K562 treated with DMSO at 1 percent for 4 hours (cell line): ENCODE results near the gene EHD3. TPM values are rescaled to one million over a fixed set of nuclear protein-coding genes. Genes with fewer than 3 reads are reported as not detected.

Experiments used
- total RNA-seq: library from RNA; unstranded; fragments of 300-600 nt; gene quantifications from 2 replicates; pipeline ENCODE4 v1.2.3, GENCODE V29; 2022; ENCODE audit not compliant: insufficient read depth

EHD3 gene
- 0.33 TPM in 1 of 2 replicates, not detected in the other for total RNA-seq

GRCh38 chr2:31233741-31234682, at the start of gene EHD3:
TSS of gene EHD3 (plus strand) at chr2:31234152. CDS start at chr2:31234622, 470 bp downstream.

GRCh38 chr2:31217465-31218200, 16.3 kb upstream of the EHD3 start, which contains the start of gene CAPN14:
TSS of gene CAPN14 (minus strand) at chr2:31217515. CDS start at chr2:31205447, 12,068 bp downstream.

Other genes with a start within 250 kb of the EHD3 start
- gene GALNT14, start 95.7 kb upstream of the EHD3 start, total RNA-seq, result not detected in 2 replicates
- not detected in 2 replicates for gene CAPN14, start 16.6 kb upstream of the EHD3 start, total RNA-seq
- not detected in 2 replicates for gene XDH, start 180.6 kb downstream of the EHD3 start, total RNA-seq